Measurements from ENCODE around the gene DVL1.

DNA sequence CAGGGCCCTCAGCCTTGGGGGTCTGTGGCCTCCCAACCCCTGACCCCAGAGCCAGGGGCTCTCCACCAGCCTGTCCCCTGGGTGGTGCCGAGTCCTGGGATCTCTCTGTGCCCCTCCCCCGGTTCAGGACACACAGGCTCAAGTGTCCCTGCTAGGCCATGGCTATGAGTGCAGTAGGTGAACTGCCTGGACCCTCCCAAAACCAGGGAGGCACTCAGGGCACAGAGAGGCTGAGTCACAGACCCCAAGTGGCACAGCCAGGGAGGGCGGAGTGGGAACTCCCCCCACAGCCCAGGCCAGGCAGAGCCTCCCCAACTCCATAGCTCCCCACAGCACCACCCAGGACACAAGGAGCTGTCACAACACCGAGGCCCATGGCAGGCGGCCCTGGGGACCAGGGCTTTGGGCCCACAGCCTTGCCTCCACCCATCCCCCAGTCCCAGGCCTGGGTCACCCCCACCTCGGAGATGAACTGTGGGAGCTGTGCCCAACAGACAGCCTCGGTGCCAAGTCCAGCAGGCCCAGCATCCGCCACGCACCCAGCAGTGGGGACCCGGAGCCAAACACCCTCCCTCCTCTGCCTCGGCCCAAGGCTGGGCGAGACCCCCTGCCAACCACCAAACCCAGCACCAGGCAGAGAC is 3.2 kb downstream of the DVL1 start:
- TF ChIP-seq, protein P1, sequence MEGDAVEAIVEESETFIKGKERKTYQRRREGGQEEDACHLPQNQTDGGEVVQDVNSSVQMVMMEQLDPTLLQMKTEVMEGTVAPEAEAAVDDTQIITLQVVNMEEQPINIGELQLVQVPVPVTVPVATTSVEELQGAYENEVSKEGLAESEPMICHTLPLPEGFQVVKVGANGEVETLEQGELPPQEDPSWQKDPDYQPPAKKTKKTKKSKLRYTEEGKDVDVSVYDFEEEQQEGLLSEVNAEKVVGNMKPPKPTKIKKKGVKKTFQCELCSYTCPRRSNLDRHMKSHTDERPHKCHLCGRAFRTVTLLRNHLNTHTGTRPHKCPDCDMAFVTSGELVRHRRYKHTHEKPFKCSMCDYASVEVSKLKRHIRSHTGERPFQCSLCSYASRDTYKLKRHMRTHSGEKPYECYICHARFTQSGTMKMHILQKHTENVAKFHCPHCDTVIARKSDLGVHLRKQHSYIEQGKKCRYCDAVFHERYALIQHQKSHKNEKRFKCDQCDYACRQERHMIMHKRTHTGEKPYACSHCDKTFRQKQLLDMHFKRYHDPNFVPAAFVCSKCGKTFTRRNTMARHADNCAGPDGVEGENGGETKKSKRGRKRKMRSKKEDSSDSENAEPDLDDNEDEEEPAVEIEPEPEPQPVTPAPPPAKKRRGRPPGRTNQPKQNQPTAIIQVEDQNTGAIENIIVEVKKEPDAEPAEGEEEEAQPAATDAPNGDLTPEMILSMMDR (IDR thresholded peaks at IDR 0.05; ENCODE audit: low read depth, low read length, poor library complexity, severe bottlenecking): no peak
- TF ChIP-seq EZH2phosphoT487 (IDR thresholded peaks at IDR 0.05; ENCODE audit: borderline replicate concordance, low read length): no peak
